HEK293T (cell line): ENCODE data around the gene PJVK.

Experiments used
- ARNT ChIP-seq: fragments of 450-650 bp; IDR thresholded peaks from 2 replicates; pipeline ENCODE4 v1.6.1; 2017; ENCODE audit warnings: mild to moderate bottlenecking
- BHLHE40 ChIP-seq: fragments of 450-650 bp; IDR thresholded peaks from 2 replicates; pipeline ENCODE4 v1.6.1; 2016; ENCODE audit warnings: mild to moderate bottlenecking, moderate library complexity, borderline replicate concordance
- CTBP1 ChIP-seq: fragments of 450-650 bp; IDR thresholded peaks from 2 replicates; pipeline ENCODE4 v1.6.1; 2016; ENCODE audit warnings: borderline replicate concordance
- FOXA1 ChIP-seq: fragments of 450-650 bp; IDR thresholded peaks from 2 replicates; pipeline ENCODE4 v1.6.1; 2016; ENCODE audit warnings: mild to moderate bottlenecking
- FOXK2 ChIP-seq: fragments of 450-650 bp; IDR thresholded peaks from 2 replicates; pipeline ENCODE4 v1.6.1; 2016; ENCODE audit warnings: mild to moderate bottlenecking
- FOXM1 ChIP-seq: fragments of 450-650 bp; IDR thresholded peaks from 2 replicates; pipeline ENCODE4 v1.6.1; 2017; ENCODE audit warnings: mild to moderate bottlenecking, borderline replicate concordance
- L3MBTL2 ChIP-seq: fragments of 450-650 bp; conservative IDR thresholded peaks from 2 replicates; pipeline ENCODE4 v1.6.1; 2016; ENCODE audit warnings: mild to moderate bottlenecking
- LEF1 ChIP-seq: fragments of 450-650 bp; IDR thresholded peaks from 2 replicates; pipeline ENCODE4 v1.6.1; 2017; ENCODE audit warnings: mild to moderate bottlenecking, borderline replicate concordance
- PKNOX1 ChIP-seq: fragments of 450-650 bp; IDR thresholded peaks from 2 replicates; pipeline ENCODE4 v1.6.1; 2016
- SP1 ChIP-seq: fragments of 450-650 bp; IDR thresholded peaks from 2 replicates; pipeline ENCODE4 v1.6.1; 2017
- SUZ12 ChIP-seq: fragments of 450-650 bp; IDR thresholded peaks from 2 replicates; pipeline ENCODE4 v1.6.1; 2016; ENCODE audit warnings: mild to moderate bottlenecking
- TARDBP ChIP-seq: fragments of 450-650 bp; IDR thresholded peaks from 2 replicates; pipeline ENCODE4 v1.6.1; 2016
- ZNF384 ChIP-seq: fragments of 450-650 bp; IDR thresholded peaks from 2 replicates; pipeline ENCODE4 v1.6.1; 2016

GRCh38 chr2:178491612-178492011 is 40.4 kb downstream of the PJVK start:
- TF ChIP-seq SP1 (no peak), ARNT (no peak), PKNOX1 (no peak), FOXA1 (no peak), TARDBP (no peak), ZNF384 (no peak), BHLHE40 (no peak), CTBP1 (no peak), LEF1 (no peak), SUZ12 (no peak), FOXM1 (no peak), L3MBTL2 (no peak), FOXK2 (no peak)
